Subcutaneous adipose tissue (tissue), 4 donors: ENCODE data around the gene TMEM45B. TPM values are rescaled to one million over a fixed set of nuclear protein-coding genes. Genes with fewer than 3 reads are reported as not detected.

ENCODE experiments used
- total RNA-seq, 4 donors: library from RNA; depleted of rRNA; stranded (reverse); fragments of >200 nt; gene quantifications; one replicate each; pipeline ENCODE4 v1.1.0, GENCODE V29; 2016
- TF ChIP-seq, protein P1 (sequence below): fragments of 450-650 bp; IDR thresholded peaks from one replicate; pipeline ENCODE4 v1.5.1; 2016; ENCODE audit warnings: low read depth, mild to moderate bottlenecking, control low read depth, antibody characterized with exemption, moderate library complexity

TMEM45B gene
- total RNA-seq, 4 donors from 2014 or later: not detected

GRCh38 chr11:129795089-129795488 lies 20.6 kb upstream of the TMEM45B start:
- TF ChIP-seq, protein P1, sequence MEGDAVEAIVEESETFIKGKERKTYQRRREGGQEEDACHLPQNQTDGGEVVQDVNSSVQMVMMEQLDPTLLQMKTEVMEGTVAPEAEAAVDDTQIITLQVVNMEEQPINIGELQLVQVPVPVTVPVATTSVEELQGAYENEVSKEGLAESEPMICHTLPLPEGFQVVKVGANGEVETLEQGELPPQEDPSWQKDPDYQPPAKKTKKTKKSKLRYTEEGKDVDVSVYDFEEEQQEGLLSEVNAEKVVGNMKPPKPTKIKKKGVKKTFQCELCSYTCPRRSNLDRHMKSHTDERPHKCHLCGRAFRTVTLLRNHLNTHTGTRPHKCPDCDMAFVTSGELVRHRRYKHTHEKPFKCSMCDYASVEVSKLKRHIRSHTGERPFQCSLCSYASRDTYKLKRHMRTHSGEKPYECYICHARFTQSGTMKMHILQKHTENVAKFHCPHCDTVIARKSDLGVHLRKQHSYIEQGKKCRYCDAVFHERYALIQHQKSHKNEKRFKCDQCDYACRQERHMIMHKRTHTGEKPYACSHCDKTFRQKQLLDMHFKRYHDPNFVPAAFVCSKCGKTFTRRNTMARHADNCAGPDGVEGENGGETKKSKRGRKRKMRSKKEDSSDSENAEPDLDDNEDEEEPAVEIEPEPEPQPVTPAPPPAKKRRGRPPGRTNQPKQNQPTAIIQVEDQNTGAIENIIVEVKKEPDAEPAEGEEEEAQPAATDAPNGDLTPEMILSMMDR: no peak

GRCh38 chr11:129798212-129798611 lies 17.4 kb upstream of the TMEM45B start:
- TF ChIP-seq, protein P1: no peak

GRCh38 chr11:129800655-129801054 lies 15.0 kb upstream of the TMEM45B start:
- TF ChIP-seq, protein P1: no peak

DNA sequence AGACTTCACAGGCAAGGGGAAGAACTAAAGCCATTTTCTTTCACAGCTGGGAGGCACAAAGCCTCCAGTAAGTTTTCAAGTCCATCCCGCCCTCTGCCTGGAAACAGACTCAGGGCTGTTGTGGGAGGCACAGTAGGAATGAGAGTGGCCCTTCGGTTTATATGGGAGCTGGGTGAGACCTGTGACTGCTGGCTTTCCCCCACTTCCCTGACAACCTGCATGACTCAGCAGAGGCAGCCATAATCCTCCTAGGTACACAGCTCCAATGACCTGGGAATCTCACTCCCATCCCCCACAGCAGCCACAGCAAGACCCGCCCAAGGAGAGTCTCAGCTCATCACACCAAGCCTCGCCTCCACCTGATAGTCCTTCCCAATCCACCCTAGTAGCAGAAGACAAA lies 12.1 kb upstream of the TMEM45B start:
- TF ChIP-seq, protein P1: no peak

GRCh38 chr11:129804012-129804411 lies 11.6 kb upstream of the TMEM45B start:
- TF ChIP-seq, protein P1: no peak

DNA sequence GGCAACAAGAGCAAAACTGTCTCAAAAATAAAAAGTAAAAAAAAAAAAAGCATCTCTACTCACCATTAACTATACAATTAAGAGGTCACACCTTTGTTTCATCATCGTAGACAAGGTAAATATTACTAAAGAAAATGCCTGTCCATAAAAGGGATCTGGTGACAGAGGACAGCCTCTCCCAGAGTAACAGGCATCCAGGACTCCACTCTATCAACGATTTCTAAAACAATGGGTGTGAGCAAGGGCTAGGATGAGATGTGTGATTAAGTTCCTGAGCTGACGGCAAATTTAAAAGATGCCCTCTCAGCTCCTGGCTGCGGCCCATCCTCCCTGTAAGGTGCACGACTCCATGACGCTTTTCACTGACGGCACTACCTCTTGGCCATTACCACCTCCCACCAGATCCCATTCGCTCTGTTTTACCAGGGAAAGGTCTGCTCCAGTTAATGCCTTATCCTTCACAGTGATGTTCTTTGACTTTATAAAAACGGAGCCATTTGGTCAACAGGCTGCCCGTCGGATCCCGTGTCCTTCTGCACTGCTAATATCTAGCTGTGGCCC lies 2.3 kb upstream of the TMEM45B start:
- TF ChIP-seq, protein P1: no peak

GRCh38 chr11:129814244-129815014 lies 1.2 kb upstream of the TMEM45B start:
- TF ChIP-seq, protein P1: no peak
